HepG2 (cell line): ENCODE results near the gene PTPRD. TPM values are rescaled to one million over a fixed set of nuclear protein-coding genes. Genes with fewer than 3 reads are reported as not detected.

ENCODE experiments used
- ATAC-seq: fragments of 200-7000 bp; cut with Tn5 transposase; 3 replicates; pipeline ENCODE4 v1.9.1; 2020; ENCODE audit warnings: mild to moderate bottlenecking, moderate library complexity
- BruUV-seq: library from RNA; stranded (reverse); fragments of 400-500 nt; replicated peaks from 2 replicates; lab custom pipeline; 2021; lab: Mats Ljungman, UMichigan
- CTCF ChIA-PET: fragments of 300-600 bp; formaldehyde crosslinking; extraction: SDS; loops from one replicate; lab custom pipeline; 2021; ENCODE audit warnings: low total read pairs, inconsistent platforms, low intra/inter-chr PET ratio; lab: Yijun Ruan, JAX
- POLR2A ChIA-PET: fragments of 350-600 bp; sonication (Branson Sonifier 250); formaldehyde crosslinking; loops from one replicate; lab custom pipeline; 2020; ENCODE audit warnings: antibody characterized with exemption, inconsistent platforms; lab: Yijun Ruan, JAX
- DNase-seq: peaks from one replicate; pipeline ENCODE4 v3.0.0-alpha.2; 2015; ENCODE audit warnings: low spot score
- FAIRE-seq: peaks from 3 replicates; lab custom pipeline; 2011; peaks lifted over from hg19 to GRCh38; lab: Jason Lieb, UNC
- H2AFZ ChIP-seq: one replicate; pipeline ENCODE4 v1.6.1; 2011; ENCODE audit warnings: low read length, inconsistent platforms
- H3K27ac ChIP-seq: fragments of 300-600 bp; 3 replicates; pipeline ENCODE4 v1.8.0; 2011; ENCODE audit warnings: mixed run types, mild to moderate bottlenecking, mixed read lengths, low read length, inconsistent platforms; ENCODE audit not compliant: insufficient read depth; ENCODE audit errors: extremely low read length
- H3K27me3 ChIP-seq, 2 experiments: fragments of 200-600 bp in 1 of 2; 2 replicates in 1 of 2; 3 replicates in 1 of 2; pipeline versions ENCODE4 v1.6.0 to v1.8.0; 2011; ENCODE audit warnings: low read length in 2 of 2, mild to moderate bottlenecking in 2 of 2, moderate library complexity in 2 of 2, inconsistent platforms in 1 of 2; ENCODE audit not compliant: insufficient read depth in 2 of 2, control insufficient read depth in 1 of 2
- H3K36me3 ChIP-seq, 2 experiments: fragments of 200-600 bp in 1 of 2; replicated peaks in 1 of 2; 2 replicates in 1 of 2; 3 replicates in 1 of 2; pipeline versions ENCODE4 v1.5.1 to v1.8.0; 2011; ENCODE audit warnings: low read length in 2 of 2, inconsistent platforms in 1 of 2; ENCODE audit not compliant: insufficient read depth in 2 of 2, control insufficient read depth in 1 of 2
- H3K4me1 ChIP-seq: 2 replicates; pipeline ENCODE4 v1.5.1; 2012; ENCODE audit warnings: low read length, inconsistent platforms; ENCODE audit not compliant: insufficient read depth
- H3K4me2 ChIP-seq: 2 replicates; pipeline ENCODE4 v1.6.0; 2011; ENCODE audit warnings: low read depth, low read length, inconsistent platforms
- H3K4me3 ChIP-seq, 3 experiments: fragments of 200-600 bp in 1 of 3; sonication (generic), shearing (Covaris generic) in 1 of 3; replicated peaks in 1 of 3; 2 replicates each; pipeline ENCODE4 v1.5.1; 2011 to 2016; ENCODE audit warnings: low read length in 3 of 3, inconsistent platforms in 2 of 3, low read depth in 2 of 3, mild to moderate bottlenecking in 2 of 3, control low read depth in 1 of 3, mixed read lengths in 1 of 3; ENCODE audit not compliant: insufficient read depth in 1 of 3
- H3K79me2 ChIP-seq: one replicate; pipeline ENCODE4 v1.6.1; 2011; ENCODE audit warnings: low read length, inconsistent platforms; ENCODE audit not compliant: insufficient read depth
- H3K9ac ChIP-seq: 2 replicates; pipeline ENCODE4 v1.6.0; 2011; ENCODE audit warnings: mild to moderate bottlenecking, low read depth, low read length, inconsistent platforms; ENCODE audit not compliant: insufficient read depth
- H3K9me3 ChIP-seq: 2 replicates; pipeline ENCODE4 v1.5.1; 2012; ENCODE audit warnings: mild to moderate bottlenecking, low read length
- H4K20me1 ChIP-seq: 2 replicates; pipeline ENCODE4 v1.6.0; 2011; ENCODE audit warnings: inconsistent platforms, mild to moderate bottlenecking, low read length, moderate library complexity; ENCODE audit not compliant: insufficient read depth
- EEA1 ChIP-seq: sonication (generic); formaldehyde crosslinking; IDR thresholded peaks from 2 replicates; pipeline ENCODE4 v1.5.1; 2020; ENCODE audit warnings: mild to moderate bottlenecking, missing genetic modification reagents, borderline replicate concordance
- ESRRA ChIP-seq: sonication (generic); formaldehyde crosslinking; IDR thresholded peaks from 2 replicates; pipeline ENCODE4 v1.5.1; 2020; ENCODE audit warnings: mild to moderate bottlenecking, low read depth, missing genetic modification reagents
- GTF3A ChIP-seq: sonication (generic); formaldehyde crosslinking; conservative IDR thresholded peaks from 2 replicates; pipeline ENCODE4 v1.4.0; 2020; ENCODE audit warnings: mild to moderate bottlenecking, missing genetic modification reagents
- YEATS4 ChIP-seq: sonication (generic); formaldehyde crosslinking; IDR thresholded peaks from 2 replicates; pipeline ENCODE4 v1.4.0; 2020; ENCODE audit warnings: missing genetic modification reagents, borderline replicate concordance
- ZBTB8A ChIP-seq: sonication (generic); formaldehyde crosslinking; IDR thresholded peaks from 2 replicates; pipeline ENCODE4 v1.4.0; 2020; ENCODE audit warnings: mild to moderate bottlenecking, low read depth, missing genetic modification reagents, borderline replicate concordance
- ZNF235 ChIP-seq: sonication (generic); formaldehyde crosslinking; IDR thresholded peaks from 2 replicates; pipeline ENCODE4 v1.8.1; 2023; ENCODE audit warnings: mild to moderate bottlenecking, missing genetic modification reagents, borderline replicate concordance
- ZNF510 ChIP-seq: sonication (generic); formaldehyde crosslinking; IDR thresholded peaks from 2 replicates; pipeline ENCODE4 v1.4.0; 2020; ENCODE audit warnings: low read depth, mild to moderate bottlenecking, missing genetic modification reagents
- ZNF768 ChIP-seq: sonication (generic); formaldehyde crosslinking; IDR thresholded peaks from 2 replicates; pipeline ENCODE4 v1.4.0; 2020; ENCODE audit warnings: missing genetic modification reagents
- WGBS: methylation state at CpG from one replicate; pipeline ENCODE4 v1.1.6; 2017; ENCODE audit warnings: low lambda C conversion rate; 5-methylcytosine and 5-hydroxymethylcytosine counted together
- in situ Hi-C: cut with HindIII; loops from 2 replicates; pipeline ENCODE4 v1.10.0; 2017; ENCODE audit warnings: low pct_unique_long_range_greater_than_20kb; ENCODE audit not compliant: extremely low pct_ligation_motif_present
- intact Hi-C: fragments of 100-400 bp; cut with micrococcal nuclease; formaldehyde crosslinking; loops from one replicate; pipeline ENCODE4 v1.10.0; 2022; ENCODE audit not compliant: unreplicated experiment
- polyA plus RNA-seq, 8 experiments: library from polyadenylated mRNA; depleted of rRNA in 3 of 8; stranded (reverse) in 7 of 8; unstranded in 1 of 8; fragments of >200 nt; fragmentation: Illumina TruSeq in 4 of 8; extraction: Trizol in 4 of 8; gene quantifications; 2 replicates each; pipeline versions ENCODE4 v1.2.1 to v1.2.3, GENCODE V29; 2011 to 2016; ENCODE audit warnings: low read depth in 4 of 8, missing spikeins in 1 of 8, mixed read lengths in 1 of 8; ENCODE audit not compliant: insufficient read depth in 1 of 8
- total RNA-seq, 5 experiments: library from RNA; depleted of rRNA; stranded (reverse); fragments of >200 nt; fragmentation: Illumina TruSeq; extraction: Trizol; gene quantifications; 2 replicates each; pipeline ENCODE4 v1.2.3, GENCODE V29; 2016; ENCODE audit warnings: low read depth in 1 of 5
- TF ChIP-seq, protein P1 (sequence below): sonication (generic); formaldehyde crosslinking; IDR thresholded peaks from 2 replicates; pipeline ENCODE4 v1.5.0; 2020; ENCODE audit warnings: mild to moderate bottlenecking, missing genetic modification reagents
- TF ChIP-seq, protein P2 (sequence below): sonication (generic); formaldehyde crosslinking; IDR thresholded peaks from 2 replicates; pipeline ENCODE4 v1.4.0; 2020; ENCODE audit warnings: mild to moderate bottlenecking, missing genetic modification reagents
- TF ChIP-seq, protein P3 (sequence below): sonication (generic); formaldehyde crosslinking; IDR thresholded peaks from 2 replicates; pipeline ENCODE4 v1.5.0; 2020; ENCODE audit warnings: missing genetic modification reagents
- TF ChIP-seq, protein P4 (sequence below): sonication (generic); formaldehyde crosslinking; IDR thresholded peaks from 2 replicates; pipeline ENCODE4 v1.9.0; 2021; ENCODE audit warnings: missing genetic modification reagents, mild to moderate bottlenecking, borderline replicate concordance
- TF ChIP-seq, protein P5 (sequence below): sonication (generic); formaldehyde crosslinking; IDR thresholded peaks from 2 replicates; pipeline ENCODE4 v1.4.0; 2020; ENCODE audit warnings: missing genetic modification reagents, mild to moderate bottlenecking, borderline replicate concordance

Gene PTPRD
- total and polyA plus RNA-seq, 2 of the 13 experiments (the other 11 are each of a cell fraction or from before 2014, with no cell fraction given), result 0.05 TPM; not detected in 1

DNA sequence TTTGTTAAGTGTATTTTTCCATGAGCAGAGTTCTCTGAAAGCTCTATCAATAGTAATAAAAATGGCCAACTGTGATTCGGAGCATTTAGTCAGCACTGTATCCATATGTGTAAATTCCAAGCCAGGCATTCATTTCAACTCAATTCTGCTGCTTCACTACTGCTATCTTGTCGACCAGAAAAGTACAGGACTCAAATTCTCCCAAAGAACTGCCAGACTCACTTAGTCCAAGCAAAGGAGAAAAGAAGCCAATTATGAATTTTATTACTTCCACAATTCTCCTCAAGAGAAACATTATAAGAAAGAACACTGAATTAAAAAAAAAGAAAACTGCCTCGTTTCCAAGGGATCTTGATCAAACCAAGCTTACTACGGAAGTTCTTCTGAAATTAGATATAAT lies 1906.9 kb downstream of the PTPRD start (continued):
- TF ChIP-seq ZBTB8A (CRISPR knock-in tag) (no peak), GTF3A (CRISPR knock-in tag) (no peak), ZNF768 (CRISPR knock-in tag) (no peak)
- TF ChIP-seq, protein P1, sequence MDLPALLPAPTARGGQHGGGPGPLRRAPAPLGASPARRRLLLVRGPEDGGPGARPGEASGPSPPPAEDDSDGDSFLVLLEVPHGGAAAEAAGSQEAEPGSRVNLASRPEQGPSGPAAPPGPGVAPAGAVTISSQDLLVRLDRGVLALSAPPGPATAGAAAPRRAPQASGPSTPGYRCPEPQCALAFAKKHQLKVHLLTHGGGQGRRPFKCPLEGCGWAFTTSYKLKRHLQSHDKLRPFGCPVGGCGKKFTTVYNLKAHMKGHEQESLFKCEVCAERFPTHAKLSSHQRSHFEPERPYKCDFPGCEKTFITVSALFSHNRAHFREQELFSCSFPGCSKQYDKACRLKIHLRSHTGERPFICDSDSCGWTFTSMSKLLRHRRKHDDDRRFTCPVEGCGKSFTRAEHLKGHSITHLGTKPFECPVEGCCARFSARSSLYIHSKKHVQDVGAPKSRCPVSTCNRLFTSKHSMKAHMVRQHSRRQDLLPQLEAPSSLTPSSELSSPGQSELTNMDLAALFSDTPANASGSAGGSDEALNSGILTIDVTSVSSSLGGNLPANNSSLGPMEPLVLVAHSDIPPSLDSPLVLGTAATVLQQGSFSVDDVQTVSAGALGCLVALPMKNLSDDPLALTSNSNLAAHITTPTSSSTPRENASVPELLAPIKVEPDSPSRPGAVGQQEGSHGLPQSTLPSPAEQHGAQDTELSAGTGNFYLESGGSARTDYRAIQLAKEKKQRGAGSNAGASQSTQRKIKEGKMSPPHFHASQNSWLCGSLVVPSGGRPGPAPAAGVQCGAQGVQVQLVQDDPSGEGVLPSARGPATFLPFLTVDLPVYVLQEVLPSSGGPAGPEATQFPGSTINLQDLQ (CRISPR knock-in tag), result no peak

DNA sequence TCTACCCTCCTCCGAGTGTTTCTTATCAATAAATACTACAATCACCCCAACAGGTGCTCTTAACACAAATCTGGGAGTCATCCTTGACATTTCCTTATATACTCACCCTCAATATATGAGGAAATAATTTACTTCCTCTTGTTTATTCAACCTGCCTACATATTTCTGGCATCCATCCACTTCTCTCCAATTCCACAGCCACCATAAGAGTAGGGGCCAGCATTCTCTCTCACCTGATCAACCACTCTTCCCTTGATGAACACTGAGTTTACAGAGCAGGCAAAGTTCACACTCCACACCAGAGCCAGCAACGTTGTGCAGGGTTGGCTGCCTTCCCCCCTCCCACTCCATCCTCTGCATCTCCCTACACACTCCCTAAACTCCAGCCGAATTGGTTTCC lies 1908.9 kb downstream of the PTPRD start:
- intact Hi-C loops, result no loop called here
- Histone ChIP-seq H3K4me2 (no peak overlapping the region), H3K9ac (no peak overlapping the region), H3K27ac (no peak overlapping the region), H4K20me1 (no peaks in the 10 kb centered on the region), H2AFZ (no peak overlapping the region), H3K9me3 (no peaks in the 10 kb centered on the region), H3K36me3 (no peaks in the 10 kb centered on the region), H3K4me3 (no peak overlapping the region), H3K79me2 (no peaks in the 10 kb centered on the region), H3K27me3 (no peaks in the 10 kb centered on the region), H3K4me1 (no peaks in the 10 kb centered on the region)
- ATAC-seq (no peak), FAIRE-seq (no peak), DNase-seq (no peak)
- no TSS peak for BruUV-seq
- in situ Hi-C loops, result no loop called here
- 2% methylated on average over 3 of the region's 3 CpGs for WGBS
- ChIA-PET CTCF (no interaction called here), POLR2A (no interaction called here)
- TF ChIP-seq, protein P2, sequence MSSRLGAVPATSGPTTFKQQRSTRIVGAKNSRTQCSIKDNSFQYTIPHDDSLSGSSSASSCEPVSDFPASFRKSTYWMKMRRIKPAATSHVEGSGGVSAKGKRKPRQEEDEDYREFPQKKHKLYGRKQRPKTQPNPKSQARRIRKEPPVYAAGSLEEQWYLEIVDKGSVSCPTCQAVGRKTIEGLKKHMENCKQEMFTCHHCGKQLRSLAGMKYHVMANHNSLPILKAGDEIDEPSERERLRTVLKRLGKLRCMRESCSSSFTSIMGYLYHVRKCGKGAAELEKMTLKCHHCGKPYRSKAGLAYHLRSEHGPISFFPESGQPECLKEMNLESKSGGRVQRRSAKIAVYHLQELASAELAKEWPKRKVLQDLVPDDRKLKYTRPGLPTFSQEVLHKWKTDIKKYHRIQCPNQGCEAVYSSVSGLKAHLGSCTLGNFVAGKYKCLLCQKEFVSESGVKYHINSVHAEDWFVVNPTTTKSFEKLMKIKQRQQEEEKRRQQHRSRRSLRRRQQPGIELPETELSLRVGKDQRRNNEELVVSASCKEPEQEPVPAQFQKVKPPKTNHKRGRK, result no peak
- TF ChIP-seq ZNF235 (no peak), ESRRA (CRISPR knock-in tag) (no peak), ZNF510 (no peak), YEATS4 (CRISPR knock-in tag) (no peak), EEA1 (CRISPR knock-in tag) (no peak)
- TF ChIP-seq, protein P3, sequence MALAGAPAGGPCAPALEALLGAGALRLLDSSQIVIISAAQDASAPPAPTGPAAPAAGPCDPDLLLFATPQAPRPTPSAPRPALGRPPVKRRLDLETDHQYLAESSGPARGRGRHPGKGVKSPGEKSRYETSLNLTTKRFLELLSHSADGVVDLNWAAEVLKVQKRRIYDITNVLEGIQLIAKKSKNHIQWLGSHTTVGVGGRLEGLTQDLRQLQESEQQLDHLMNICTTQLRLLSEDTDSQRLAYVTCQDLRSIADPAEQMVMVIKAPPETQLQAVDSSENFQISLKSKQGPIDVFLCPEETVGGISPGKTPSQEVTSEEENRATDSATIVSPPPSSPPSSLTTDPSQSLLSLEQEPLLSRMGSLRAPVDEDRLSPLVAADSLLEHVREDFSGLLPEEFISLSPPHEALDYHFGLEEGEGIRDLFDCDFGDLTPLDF (CRISPR knock-in tag), result no peak
- TF ChIP-seq, protein P4, sequence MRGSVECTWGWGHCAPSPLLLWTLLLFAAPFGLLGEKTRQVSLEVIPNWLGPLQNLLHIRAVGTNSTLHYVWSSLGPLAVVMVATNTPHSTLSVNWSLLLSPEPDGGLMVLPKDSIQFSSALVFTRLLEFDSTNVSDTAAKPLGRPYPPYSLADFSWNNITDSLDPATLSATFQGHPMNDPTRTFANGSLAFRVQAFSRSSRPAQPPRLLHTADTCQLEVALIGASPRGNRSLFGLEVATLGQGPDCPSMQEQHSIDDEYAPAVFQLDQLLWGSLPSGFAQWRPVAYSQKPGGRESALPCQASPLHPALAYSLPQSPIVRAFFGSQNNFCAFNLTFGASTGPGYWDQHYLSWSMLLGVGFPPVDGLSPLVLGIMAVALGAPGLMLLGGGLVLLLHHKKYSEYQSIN, result no peak
- TF ChIP-seq, protein P5, sequence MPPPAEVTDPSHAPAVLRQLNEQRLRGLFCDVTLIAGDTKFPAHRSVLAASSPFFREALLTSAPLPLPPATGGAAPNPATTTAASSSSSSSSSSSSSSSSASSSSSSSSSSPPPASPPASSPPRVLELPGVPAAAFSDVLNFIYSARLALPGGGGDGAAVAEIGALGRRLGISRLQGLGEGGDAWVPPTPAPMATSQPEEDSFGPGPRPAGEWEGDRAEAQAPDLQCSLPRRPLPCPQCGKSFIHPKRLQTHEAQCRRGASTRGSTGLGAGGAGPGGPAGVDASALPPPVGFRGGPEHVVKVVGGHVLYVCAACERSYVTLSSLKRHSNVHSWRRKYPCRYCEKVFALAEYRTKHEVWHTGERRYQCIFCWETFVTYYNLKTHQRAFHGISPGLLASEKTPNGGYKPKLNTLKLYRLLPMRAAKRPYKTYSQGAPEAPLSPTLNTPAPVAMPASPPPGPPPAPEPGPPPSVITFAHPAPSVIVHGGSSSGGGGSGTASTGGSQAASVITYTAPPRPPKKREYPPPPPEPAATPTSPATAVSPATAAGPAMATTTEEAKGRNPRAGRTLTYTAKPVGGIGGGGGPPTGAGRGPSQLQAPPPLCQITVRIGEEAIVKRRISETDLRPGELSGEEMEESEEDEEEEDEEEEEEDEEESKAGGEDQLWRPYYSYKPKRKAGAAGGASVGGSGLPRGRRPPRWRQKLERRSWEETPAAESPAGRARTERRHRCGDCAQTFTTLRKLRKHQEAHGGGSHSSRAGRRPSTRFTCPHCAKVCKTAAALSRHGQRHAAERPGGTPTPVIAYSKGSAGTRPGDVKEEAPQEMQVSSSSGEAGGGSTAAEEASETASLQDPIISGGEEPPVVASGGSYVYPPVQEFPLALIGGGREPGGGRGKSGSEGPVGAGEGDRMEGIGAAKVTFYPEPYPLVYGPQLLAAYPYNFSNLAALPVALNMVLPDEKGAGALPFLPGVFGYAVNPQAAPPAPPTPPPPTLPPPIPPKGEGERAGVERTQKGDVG (CRISPR knock-in tag), result no peak
